A549 (cell line): ENCODE measurements around the gene VAPA. TPM values are rescaled to one million over a fixed set of nuclear protein-coding genes. Genes with fewer than 3 reads are reported as not detected.

Experiments
- ATAC-seq, 2 experiments: fragments of 200-7000 bp in 1 of 2; fragments of >200 bp in 1 of 2; cut with Nextera tagmentation in 1 of 2; cut with Tn5 transposase in 1 of 2; 3 replicates each; pipeline versions ENCODE4 v1.8.0 to v1.9.1; 2018 to 2020; ENCODE audit warnings: mild to moderate bottlenecking in 1 of 2, moderate library complexity in 1 of 2
- CTCF ChIA-PET: fragments of 300-600 bp; sonication (Branson Sonifier 250); formaldehyde crosslinking; extraction: SDS; loops from one replicate; lab custom pipeline; 2021; ENCODE audit warnings: antibody characterized with exemption, inconsistent platforms; lab: Yijun Ruan, JAX
- POLR2A ChIA-PET: fragments of 350-600 bp; formaldehyde crosslinking; extraction: SDS; loops from one replicate; lab custom pipeline; 2021; ENCODE audit warnings: antibody characterized with exemption, inconsistent platforms; lab: Yijun Ruan, JAX
- DNase-seq, 2 experiments: peaks; one replicate each; pipeline versions ENCODE4 v3.0.0 to v3.0.0-alpha.2; 2011 to 2016; ENCODE audit warnings: low read depth in 1 of 2, low spot score in 1 of 2
- FAIRE-seq: peaks from 2 replicates; lab custom pipeline; 2011; peaks lifted over from hg19 to GRCh38; lab: Jason Lieb, UNC
- H3K27ac ChIP-seq, 2 experiments: fragments of >200 bp; sonication (Bioruptor Twin); formaldehyde crosslinking; 3 replicates each; pipeline ENCODE4 v1.5.1; 2016 to 2017
- H3K4me1 ChIP-seq: fragments of >200 bp; sonication (Bioruptor Twin); formaldehyde crosslinking; 3 replicates; pipeline ENCODE4 v1.6.1; 2016
- H3K4me2 ChIP-seq: fragments of >200 bp; sonication (Bioruptor Twin); formaldehyde crosslinking; 3 replicates; pipeline ENCODE4 v1.6.1; 2016
- H3K4me3 ChIP-seq: fragments of >200 bp; sonication (Bioruptor Twin); formaldehyde crosslinking; 3 replicates; pipeline ENCODE4 v1.5.1; 2016
- H3K9me3 ChIP-seq: fragments of >200 bp; sonication (Bioruptor Twin); formaldehyde crosslinking; 3 replicates; pipeline ENCODE4 v1.6.1; 2016
- EHF ChIP-seq: fragments of 250-450 bp; sonication (Bioruptor Pico); IDR thresholded peaks from 2 replicates; pipeline ENCODE4 v1.5.0; 2020; ENCODE audit warnings: mild to moderate bottlenecking
- EHMT2 ChIP-seq: fragments of 200-600 bp; sonication (generic); IDR thresholded peaks from 2 replicates; pipeline ENCODE4 v1.6.1; 2016; ENCODE audit warnings: antibody characterized with exemption, low read depth, mild to moderate bottlenecking, moderate library complexity
- EP300 ChIP-seq, 2 experiments: fragments of >200 bp; sonication (Bioruptor Twin); formaldehyde crosslinking; IDR thresholded peaks; 2 replicates in 1 of 2; 3 replicates in 1 of 2; pipeline ENCODE4 v1.6.1; 2016 to 2017
- ESRRA ChIP-seq: fragments of 150-350 bp; IDR thresholded peaks from 2 replicates; pipeline ENCODE4 v1.6.1; 2014; ENCODE audit warnings: mild to moderate bottlenecking, low read length, borderline replicate concordance
- FOSL2 ChIP-seq, 2 experiments: fragments of 450-650 bp in 1 of 2; fragments of >200 bp in 1 of 2; sonication (Bioruptor Twin) in 1 of 2; formaldehyde crosslinking; IDR thresholded peaks; 2 replicates each; pipeline versions ENCODE4 v1.5.0 to v1.6.1; 2016 to 2020; ENCODE audit warnings: mild to moderate bottlenecking in 1 of 2, moderate library complexity in 1 of 2
- FOXS1 ChIP-seq: fragments of 250-450 bp; sonication (Bioruptor Pico); IDR thresholded peaks from 2 replicates; pipeline ENCODE4 v1.5.0; 2020; ENCODE audit warnings: mild to moderate bottlenecking, moderate library complexity
- JUN ChIP-seq, 2 experiments: fragments of >200 bp; sonication (Bioruptor Twin); formaldehyde crosslinking; IDR thresholded peaks; 2 replicates in 1 of 2; 3 replicates in 1 of 2; pipeline ENCODE4 v1.6.1; 2016 to 2017
- MAFK ChIP-seq: fragments of 450-650 bp; IDR thresholded peaks from 2 replicates; pipeline ENCODE4 v1.6.1; 2014; ENCODE audit not compliant: partially characterized antibody
- NFE2L2 ChIP-seq: fragments of 150-350 bp; conservative IDR thresholded peaks from 2 replicates; pipeline ENCODE4 v1.6.1; 2014; ENCODE audit warnings: low read length
- NPAS2 ChIP-seq: fragments of 250-450 bp; sonication (Bioruptor Pico); IDR thresholded peaks from 2 replicates; pipeline ENCODE4 v1.8.0; 2022; ENCODE audit warnings: mild to moderate bottlenecking, moderate library complexity, borderline replicate concordance
- NR3C1 ChIP-seq: fragments of >200 bp; sonication (Bioruptor Twin); formaldehyde crosslinking; IDR thresholded peaks from 3 replicates; pipeline ENCODE4 v1.6.1; 2017
- PHF8 ChIP-seq: fragments of 200-600 bp; sonication (generic); IDR thresholded peaks from 2 replicates; pipeline ENCODE4 v1.6.1; 2016; ENCODE audit warnings: low read depth, mild to moderate bottlenecking, antibody characterized with exemption, moderate library complexity, borderline replicate concordance
- POLR2AphosphoS2 ChIP-seq: conservative IDR thresholded peaks from 2 replicates; pipeline ENCODE4 v1.6.1; 2012; ENCODE audit warnings: low read length, improper control_type of control experiment, inconsistent platforms
- RCOR1 ChIP-seq: fragments of 150-350 bp; IDR thresholded peaks from 2 replicates; pipeline ENCODE4 v1.6.1; 2014; ENCODE audit warnings: antibody characterized with exemption, low read length, low read depth
- SREBF2 ChIP-seq: fragments of 450-650 bp; IDR thresholded peaks from 2 replicates; pipeline ENCODE4 v1.6.1; 2014; ENCODE audit warnings: mild to moderate bottlenecking, moderate library complexity
- TFCP2L1 ChIP-seq: fragments of 250-450 bp; sonication (Bioruptor Pico); IDR thresholded peaks from 2 replicates; pipeline ENCODE4 v1.5.0; 2021; ENCODE audit warnings: mild to moderate bottlenecking
- TP53 ChIP-seq: fragments of 250-450 bp; sonication (Bioruptor Pico); IDR thresholded peaks from 2 replicates; pipeline ENCODE4 v1.5.0; 2021; ENCODE audit warnings: mild to moderate bottlenecking, moderate library complexity
- ZSCAN20 ChIP-seq: fragments of 250-450 bp; sonication (Bioruptor Pico); IDR thresholded peaks from 2 replicates; pipeline ENCODE4 v1.8.0; 2022; ENCODE audit warnings: mild to moderate bottlenecking, moderate library complexity
- WGBS: methylation state at CpG from one replicate; pipeline ENCODE4 v1.1.6; 2017; ENCODE audit errors: missing lambda C conversion rate; 5-methylcytosine and 5-hydroxymethylcytosine counted together
- polyA plus RNA-seq, 4 experiments: library from polyadenylated mRNA; depleted of rRNA in 3 of 4; stranded (reverse); fragments of >200 nt; fragmentation: RNase III in 1 of 4; extraction: RNeasy Plus Mini Kit Qiagen cat#74134 plus additional on column Dnase treatment in 1 of 4; gene quantifications; 2 replicates in 3 of 4; 3 replicates in 1 of 4; pipeline ENCODE4 v1.2.3, GENCODE V29; 2011 to 2017
- TF ChIP-seq, protein P1 (sequence below): IDR thresholded peaks from 2 replicates; pipeline ENCODE4 v1.6.1; 2012
- TF ChIP-seq, protein P2 (sequence below): fragments of 200-600 bp; sonication (generic); IDR thresholded peaks from 2 replicates; pipeline ENCODE4 v1.6.1; 2016; ENCODE audit warnings: antibody characterized with exemption, mild to moderate bottlenecking, moderate library complexity

The VAPA gene
- polyA plus RNA-seq, 2 of the 4 experiments (the other 2 are of a cell fraction), result 161 to 391 TPM

GRCh38 chr18:9941103-9941502 lies 27.3 kb downstream of the VAPA start (continued):
- TF ChIP-seq EHF (CRISPR knock-in tag) (no peak), FOSL2 (IDR thresholded peaks at IDR 0.05) (no peak), FOSL2 (CRISPR knock-in tag; IDR thresholded peaks at IDR 0.05) (no peak), EHMT2 (no peak), NFE2L2 (no peak), ESRRA (no peak), FOXS1 (CRISPR knock-in tag) (no peak), PHF8 (no peak)

DNA sequence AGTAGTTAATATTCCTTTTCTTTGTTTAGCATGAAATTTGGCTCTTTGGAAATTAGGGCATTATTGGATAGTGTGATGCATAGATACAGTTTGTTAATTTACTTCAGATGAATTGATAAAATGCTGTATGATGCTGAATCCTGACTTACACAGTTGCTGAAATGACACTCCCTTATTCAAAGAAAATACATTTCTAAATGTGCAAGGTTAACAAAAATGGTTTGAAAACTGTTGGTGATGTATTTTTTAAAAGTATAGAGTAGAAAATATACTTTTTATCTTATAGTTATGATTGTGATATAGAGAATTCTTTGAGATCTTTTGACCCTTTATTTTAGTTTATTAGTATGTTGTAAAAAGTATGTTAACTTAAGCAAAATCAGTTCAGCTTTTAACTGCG lies 27.8 kb downstream of the VAPA start:
- Histone ChIP-seq H3K4me3 (no peak overlapping the region), H3K27ac (no peak overlapping the region), H3K4me2 (no peak overlapping the region), H3K4me1 (peaks cover 8% of the 10 kb centered on the region; the same call in 2 of the 3 replicates), H3K9me3 (no peaks in the 10 kb centered on the region)
- TF ChIP-seq NR3C1 (no peak), MAFK (peak; percentile 28)
- WGBS, result 95% methylated on average over 1 of the region's 1 CpG
- FAIRE-seq, result no peak
- ChIA-PET POLR2A (no interaction called here), CTCF (no interaction called here)
- no peak for ATAC-seq
- DNase-seq, result no peak

GRCh38 chr18:9943311-9943710 lies 29.5 kb downstream of the VAPA start:
- FAIRE-seq, result no peak
- no peak overlapping the region for H3K4me3 ChIP-seq
- TF ChIP-seq MAFK, result no peak
- H3K4me2 ChIP-seq, result no peak overlapping the region
- H3K4me1 ChIP-seq, result peaks cover 19% of the 10 kb centered on the region; the same call in 2 of the 3 replicates
- H3K9me3 ChIP-seq, result no peaks in the 10 kb centered on the region
- WGBS, result 82% methylated on average over 4 of the region's 4 CpGs
- POLR2A ChIA-PET, result no interaction called here
- no peak for ATAC-seq
- H3K27ac ChIP-seq, result no peak overlapping the region
- no peak for DNase-seq
- CTCF ChIA-PET, result no interaction called here

- H3K9me3 ChIP-seq, result no peaks in the 10 kb centered on the region
- no peak overlapping the region for H3K27ac ChIP-seq
- peaks cover 24% of the 10 kb centered on the region for H3K4me1 ChIP-seq
- ChIA-PET POLR2A (no interaction called here), CTCF (no interaction called here)
- H3K4me2 ChIP-seq, result no peak overlapping the region
- no peak overlapping the region for H3K4me3 ChIP-seq
- TF ChIP-seq TFCP2L1 (CRISPR knock-in tag) (no peak), NR3C1 (no peak), ZSCAN20 (CRISPR knock-in tag) (no peak), SREBF2 (no peak), EP300 (IDR thresholded peaks at IDR 0.05) (no peak), TP53 (CRISPR knock-in tag) (no peak), POLR2AphosphoS2 (no peak), ESRRA (no peak), NPAS2 (no peak), RCOR1 (no peak), NFE2L2 (no peak), PHF8 (no peak), JUN (IDR thresholded peaks at IDR 0.05) (no peak)
- TF ChIP-seq, protein P1, sequence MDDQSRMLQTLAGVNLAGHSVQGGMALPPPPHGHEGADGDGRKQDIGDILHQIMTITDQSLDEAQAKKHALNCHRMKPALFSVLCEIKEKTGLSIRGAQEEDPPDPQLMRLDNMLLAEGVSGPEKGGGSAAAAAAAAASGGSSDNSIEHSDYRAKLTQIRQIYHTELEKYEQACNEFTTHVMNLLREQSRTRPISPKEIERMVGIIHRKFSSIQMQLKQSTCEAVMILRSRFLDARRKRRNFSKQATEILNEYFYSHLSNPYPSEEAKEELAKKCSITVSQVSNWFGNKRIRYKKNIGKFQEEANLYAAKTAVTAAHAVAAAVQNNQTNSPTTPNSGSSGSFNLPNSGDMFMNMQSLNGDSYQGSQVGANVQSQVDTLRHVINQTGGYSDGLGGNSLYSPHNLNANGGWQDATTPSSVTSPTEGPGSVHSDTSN, result no peak
- TF ChIP-seq, protein P2, sequence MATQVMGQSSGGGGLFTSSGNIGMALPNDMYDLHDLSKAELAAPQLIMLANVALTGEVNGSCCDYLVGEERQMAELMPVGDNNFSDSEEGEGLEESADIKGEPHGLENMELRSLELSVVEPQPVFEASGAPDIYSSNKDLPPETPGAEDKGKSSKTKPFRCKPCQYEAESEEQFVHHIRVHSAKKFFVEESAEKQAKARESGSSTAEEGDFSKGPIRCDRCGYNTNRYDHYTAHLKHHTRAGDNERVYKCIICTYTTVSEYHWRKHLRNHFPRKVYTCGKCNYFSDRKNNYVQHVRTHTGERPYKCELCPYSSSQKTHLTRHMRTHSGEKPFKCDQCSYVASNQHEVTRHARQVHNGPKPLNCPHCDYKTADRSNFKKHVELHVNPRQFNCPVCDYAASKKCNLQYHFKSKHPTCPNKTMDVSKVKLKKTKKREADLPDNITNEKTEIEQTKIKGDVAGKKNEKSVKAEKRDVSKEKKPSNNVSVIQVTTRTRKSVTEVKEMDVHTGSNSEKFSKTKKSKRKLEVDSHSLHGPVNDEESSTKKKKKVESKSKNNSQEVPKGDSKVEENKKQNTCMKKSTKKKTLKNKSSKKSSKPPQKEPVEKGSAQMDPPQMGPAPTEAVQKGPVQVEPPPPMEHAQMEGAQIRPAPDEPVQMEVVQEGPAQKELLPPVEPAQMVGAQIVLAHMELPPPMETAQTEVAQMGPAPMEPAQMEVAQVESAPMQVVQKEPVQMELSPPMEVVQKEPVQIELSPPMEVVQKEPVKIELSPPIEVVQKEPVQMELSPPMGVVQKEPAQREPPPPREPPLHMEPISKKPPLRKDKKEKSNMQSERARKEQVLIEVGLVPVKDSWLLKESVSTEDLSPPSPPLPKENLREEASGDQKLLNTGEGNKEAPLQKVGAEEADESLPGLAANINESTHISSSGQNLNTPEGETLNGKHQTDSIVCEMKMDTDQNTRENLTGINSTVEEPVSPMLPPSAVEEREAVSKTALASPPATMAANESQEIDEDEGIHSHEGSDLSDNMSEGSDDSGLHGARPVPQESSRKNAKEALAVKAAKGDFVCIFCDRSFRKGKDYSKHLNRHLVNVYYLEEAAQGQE, result no peak
- no peak for FAIRE-seq
- no peak for ATAC-seq
- 75% methylated on average over 3 of the region's 3 CpGs for WGBS
- no peak for DNase-seq
Observed at GRCh38 chr18:9944805-9945204, 31.0 kb downstream of the VAPA start.
